ENCODE data around the gene HSF2.

HSF2 gene

DNA sequence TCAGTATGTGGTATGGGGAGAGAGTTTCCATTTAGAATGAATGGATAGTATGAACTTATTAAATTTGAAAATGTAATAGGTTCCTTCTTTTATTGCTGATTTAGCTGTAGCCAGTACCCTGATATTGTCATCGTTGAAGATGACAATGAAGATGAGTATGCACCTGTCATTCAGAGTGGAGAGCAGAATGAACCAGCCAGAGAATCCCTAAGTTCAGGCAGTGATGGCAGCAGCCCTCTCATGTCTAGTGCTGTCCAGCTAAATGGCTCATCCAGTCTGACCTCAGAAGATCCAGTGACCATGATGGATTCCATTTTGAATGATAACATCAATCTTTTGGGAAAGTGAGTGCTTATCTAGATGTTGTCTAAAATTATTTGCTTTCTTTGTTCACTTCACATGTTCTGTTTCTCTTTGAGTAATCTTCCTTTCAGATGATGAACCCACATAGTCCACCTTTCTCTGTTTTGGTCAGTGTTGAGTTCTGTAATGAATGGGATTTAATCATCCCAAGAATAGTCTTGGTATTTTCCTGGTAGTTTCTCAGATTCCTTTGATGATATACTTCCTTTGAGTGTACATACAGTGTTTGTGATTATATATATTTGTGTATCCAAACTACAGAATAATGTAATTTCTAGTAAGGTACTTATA lies 23.3 kb downstream of the HSF2 start:
- H3K4me3 ChIP-seq (replicated peaks; ENCODE audit: low read depth, low read length), result no peak overlapping the region
- no peak for DNase-seq (ENCODE audit: low read depth)
- TF ChIP-seq, protein P1, sequence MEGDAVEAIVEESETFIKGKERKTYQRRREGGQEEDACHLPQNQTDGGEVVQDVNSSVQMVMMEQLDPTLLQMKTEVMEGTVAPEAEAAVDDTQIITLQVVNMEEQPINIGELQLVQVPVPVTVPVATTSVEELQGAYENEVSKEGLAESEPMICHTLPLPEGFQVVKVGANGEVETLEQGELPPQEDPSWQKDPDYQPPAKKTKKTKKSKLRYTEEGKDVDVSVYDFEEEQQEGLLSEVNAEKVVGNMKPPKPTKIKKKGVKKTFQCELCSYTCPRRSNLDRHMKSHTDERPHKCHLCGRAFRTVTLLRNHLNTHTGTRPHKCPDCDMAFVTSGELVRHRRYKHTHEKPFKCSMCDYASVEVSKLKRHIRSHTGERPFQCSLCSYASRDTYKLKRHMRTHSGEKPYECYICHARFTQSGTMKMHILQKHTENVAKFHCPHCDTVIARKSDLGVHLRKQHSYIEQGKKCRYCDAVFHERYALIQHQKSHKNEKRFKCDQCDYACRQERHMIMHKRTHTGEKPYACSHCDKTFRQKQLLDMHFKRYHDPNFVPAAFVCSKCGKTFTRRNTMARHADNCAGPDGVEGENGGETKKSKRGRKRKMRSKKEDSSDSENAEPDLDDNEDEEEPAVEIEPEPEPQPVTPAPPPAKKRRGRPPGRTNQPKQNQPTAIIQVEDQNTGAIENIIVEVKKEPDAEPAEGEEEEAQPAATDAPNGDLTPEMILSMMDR (IDR thresholded peaks at IDR 0.05; ENCODE audit: low read length, missing control alignments), result no peak

DNA sequence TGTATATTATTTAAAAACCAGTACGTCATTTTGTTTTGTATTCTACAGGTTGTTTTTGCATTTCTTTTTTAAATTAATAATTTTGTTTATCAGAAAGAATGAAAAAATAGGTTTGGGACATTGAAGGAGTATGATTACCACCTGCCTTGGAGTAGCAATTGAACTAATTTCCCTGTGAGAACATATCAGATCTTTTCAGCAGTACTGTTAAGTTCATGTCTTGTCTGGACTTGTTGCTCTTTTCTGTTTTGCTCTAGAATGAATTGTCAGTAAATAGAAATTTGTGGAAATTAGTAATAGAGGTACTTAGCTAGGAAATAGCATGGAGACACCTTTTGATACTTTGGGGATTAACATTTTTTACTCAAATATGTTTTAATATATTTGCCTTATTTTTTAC lies 24.3 kb downstream of the HSF2 start:
- H3K4me3 ChIP-seq (replicated peaks; ENCODE audit: low read depth, low read length), result no peak overlapping the region
- no peak for DNase-seq (ENCODE audit: low read depth)
- TF ChIP-seq, protein P1 (IDR thresholded peaks at IDR 0.05; ENCODE audit: low read length, missing control alignments), result no peak

DNA sequence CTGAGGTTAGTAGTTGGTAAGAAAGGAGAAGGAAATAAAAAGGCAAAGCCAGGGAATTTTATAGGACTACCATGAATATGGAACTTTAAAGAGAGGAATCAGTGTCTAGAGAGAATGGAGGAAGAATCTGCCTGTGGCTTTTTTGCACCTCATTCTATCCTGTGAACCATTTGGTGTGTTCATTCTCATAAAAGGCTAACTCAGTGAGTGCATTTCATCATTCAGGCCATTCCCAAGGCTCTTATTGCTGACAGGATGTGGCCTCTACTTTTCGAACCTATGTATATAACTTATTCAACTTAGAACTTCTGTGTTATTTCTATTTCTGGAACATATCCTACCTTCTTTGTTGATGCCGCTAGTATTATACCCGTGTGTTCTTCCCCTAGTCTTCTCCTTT lies 27.1 kb downstream of the HSF2 start:
- TF ChIP-seq, protein P1 (IDR thresholded peaks at IDR 0.05; ENCODE audit: low read length, missing control alignments), result no peak
- H3K4me3 ChIP-seq (replicated peaks; ENCODE audit: low read depth, low read length), result no peak overlapping the region
- no peak for DNase-seq (ENCODE audit: low read depth)

DNA sequence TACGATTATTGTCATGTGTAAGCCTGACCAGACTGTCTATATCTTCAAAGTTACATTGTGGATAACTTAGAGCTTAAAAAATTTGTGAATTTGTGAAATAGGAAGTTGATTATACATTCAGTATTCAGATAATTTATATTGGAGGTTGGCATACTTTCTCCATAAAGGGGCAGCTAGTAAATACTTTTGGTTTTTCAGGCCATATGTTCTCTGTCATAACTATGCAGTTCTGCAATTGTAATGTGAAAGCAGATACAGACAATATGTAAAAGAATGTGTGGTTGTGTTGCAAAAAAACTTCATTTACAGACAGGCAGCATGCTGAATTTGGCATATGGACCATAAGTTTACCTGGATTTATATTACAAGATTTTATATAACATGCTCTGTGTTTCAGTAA lies 29.3 kb downstream of the HSF2 start:
- H3K4me3 ChIP-seq (replicated peaks; ENCODE audit: low read depth, low read length), result no peak overlapping the region
- TF ChIP-seq, protein P1 (IDR thresholded peaks at IDR 0.05; ENCODE audit: low read length, missing control alignments), result no peak
- peak; percentile 11 for DNase-seq (ENCODE audit: low read depth)

DNA sequence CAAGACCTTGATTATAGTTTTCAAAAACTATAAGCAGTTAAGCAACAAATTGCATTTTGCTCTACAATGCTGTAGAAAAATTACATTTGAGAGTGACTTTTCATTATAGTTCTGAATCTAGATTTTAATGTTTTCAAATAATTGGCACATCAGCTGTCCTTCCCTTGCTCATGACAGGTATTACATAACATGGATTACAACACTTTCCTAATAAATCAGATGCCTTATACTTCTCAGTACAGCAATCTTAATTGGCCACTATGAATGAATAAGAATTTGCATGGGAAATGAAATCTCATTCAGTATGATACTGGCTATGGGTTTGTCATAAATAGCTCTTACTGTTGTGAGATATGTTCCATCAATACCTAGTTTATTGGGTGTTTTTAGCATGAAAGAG lies 29.9 kb downstream of the HSF2 start:
- TF ChIP-seq, protein P1 (IDR thresholded peaks at IDR 0.05; ENCODE audit: low read length, missing control alignments), result no peak
- no peak overlapping the region for H3K4me3 ChIP-seq (replicated peaks; ENCODE audit: low read depth, low read length)
- DNase-seq (ENCODE audit: low read depth), result peak; percentile 11

DNA sequence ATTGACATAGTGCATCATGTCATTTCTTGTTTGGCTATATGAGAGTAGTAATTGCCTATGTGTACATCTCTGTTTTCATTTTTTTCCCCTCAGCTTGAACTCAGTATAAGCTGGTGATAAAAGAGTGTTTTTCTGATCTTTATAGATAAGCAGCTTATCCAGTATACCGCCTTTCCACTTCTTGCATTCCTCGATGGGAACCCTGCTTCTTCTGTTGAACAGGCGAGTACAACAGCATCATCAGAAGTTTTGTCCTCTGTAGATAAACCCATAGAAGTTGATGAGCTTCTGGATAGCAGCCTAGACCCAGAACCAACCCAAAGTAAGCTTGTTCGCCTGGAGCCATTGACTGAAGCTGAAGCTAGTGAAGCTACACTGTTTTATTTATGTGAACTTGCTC lies 32.3 kb downstream of the HSF2 start:
- TF ChIP-seq, protein P1 (IDR thresholded peaks at IDR 0.05; ENCODE audit: low read length, missing control alignments), result no peak
- DNase-seq (ENCODE audit: low read depth), result no peak
- H3K4me3 ChIP-seq (replicated peaks; ENCODE audit: low read depth, low read length), result no peak overlapping the region

DNA sequence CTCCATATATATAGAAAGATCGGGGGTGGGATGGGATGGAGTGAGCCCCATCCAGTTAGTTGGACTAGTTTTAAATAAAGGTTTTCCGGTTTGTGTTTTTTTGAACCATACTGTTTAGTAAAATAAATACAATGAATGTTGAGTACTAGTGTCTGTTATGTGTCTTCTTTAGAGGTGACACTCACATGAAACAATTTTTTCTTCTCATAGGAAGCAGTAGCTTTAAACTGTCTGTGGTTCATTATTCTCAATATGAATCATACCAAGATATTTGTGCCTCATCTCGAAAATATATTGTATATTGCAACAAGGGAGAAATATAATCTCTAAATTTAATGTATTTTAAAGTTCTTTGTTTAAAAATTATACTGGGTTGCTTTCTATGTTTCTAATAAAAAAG lies 33.4 kb downstream of the HSF2 start:
- TF ChIP-seq, protein P1 (IDR thresholded peaks at IDR 0.05; ENCODE audit: low read length, missing control alignments), result no peak
- no peak for DNase-seq (ENCODE audit: low read depth)
- no peak overlapping the region for H3K4me3 ChIP-seq (replicated peaks; ENCODE audit: low read depth, low read length)

Measured in fibroblast of pulmonary artery (primary cell).